Activated CD4-positive, alpha-beta T cell treated with anti-CD3 and anti-CD28 coated beads, Interleukin-2, Interleukin-6, amounts not matched to agents 100 ng/mL and 50 ng/mL, durations not matched to agents 16 hours and 8 hours (primary cell): ENCODE measurements around the gene CACNA1S.

Experiments used
- DNase-seq: peaks from one replicate; pipeline ENCODE4 v3.0.0-alpha.2; 2020

CACNA1S gene

DNA sequence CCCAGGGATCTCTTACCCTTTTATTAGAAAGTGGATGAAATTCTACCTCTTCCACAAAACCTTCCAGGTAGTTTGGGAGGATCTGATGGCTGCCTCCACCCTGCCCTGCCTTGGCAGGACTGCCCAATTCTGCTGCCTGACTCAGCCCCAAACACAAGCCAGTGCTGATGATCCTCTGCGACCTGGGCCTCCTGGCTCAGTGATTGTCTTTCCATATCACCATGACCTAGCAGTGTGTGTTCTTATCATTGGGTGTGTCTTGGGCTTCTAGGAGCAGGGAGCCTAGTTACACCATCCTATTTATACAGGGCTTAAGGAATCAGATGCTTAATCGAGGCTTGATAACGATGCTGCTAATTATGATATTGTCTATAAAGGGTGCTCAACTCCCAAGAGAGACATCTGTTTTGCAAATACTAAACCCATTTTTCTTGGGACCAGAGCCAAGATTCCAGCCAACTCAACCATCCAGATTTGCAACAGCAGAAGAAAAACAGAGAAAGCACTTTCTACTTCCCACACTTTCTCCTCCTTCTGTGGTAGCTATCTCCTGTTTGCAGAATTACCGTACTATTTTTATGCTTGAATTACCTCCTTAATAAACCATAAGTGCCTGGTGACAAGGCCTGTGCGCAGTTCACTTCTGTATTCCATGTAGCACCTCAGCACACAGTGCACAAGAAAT, 52.2 kb downstream of the CACNA1S start:
- DNase-seq: no peak

- no peak for DNase-seq
These were observed 52.8 kb downstream of the CACNA1S start for GRCh38 chr1:201059401-201059800.

GRCh38 chr1:201054091-201054543, 58.1 kb downstream of the CACNA1S start:
- DNase-seq: no peak

DNA sequence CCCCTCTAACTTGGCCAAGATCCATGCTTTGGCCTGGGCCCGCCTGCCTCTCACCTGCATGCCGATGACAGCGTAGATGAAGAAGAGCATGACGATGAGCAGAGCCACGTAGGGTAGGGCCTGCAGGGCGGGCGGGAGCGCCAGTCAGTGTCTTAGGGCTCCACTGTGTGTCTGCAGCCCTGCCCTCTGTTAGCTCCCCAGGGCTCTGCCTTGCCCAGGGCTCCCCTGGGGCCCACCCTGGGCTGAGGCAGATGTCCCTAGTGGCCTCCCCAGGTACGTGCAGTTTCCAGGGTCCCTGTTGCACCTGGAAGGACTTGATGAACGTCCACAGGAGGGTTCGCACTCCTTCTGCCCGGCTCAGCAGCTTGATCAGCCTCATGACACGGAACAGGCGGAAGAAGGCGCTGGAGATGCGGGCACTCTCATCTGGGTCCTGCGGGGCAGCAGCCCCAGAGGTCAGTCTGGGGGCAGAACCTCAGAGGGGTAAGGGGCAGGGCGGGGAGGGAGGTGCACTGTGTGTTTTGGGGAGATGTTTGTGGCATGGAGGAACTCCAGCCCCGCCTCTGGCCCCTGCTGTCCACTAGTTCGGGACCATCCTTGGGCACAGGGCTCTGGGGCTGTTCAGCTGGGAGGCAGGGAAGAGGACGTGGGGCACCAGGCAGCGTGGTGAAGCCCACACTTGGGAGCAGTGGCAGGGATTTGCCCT, 58.9 kb downstream of the CACNA1S start:
- no peak for DNase-seq

DNA sequence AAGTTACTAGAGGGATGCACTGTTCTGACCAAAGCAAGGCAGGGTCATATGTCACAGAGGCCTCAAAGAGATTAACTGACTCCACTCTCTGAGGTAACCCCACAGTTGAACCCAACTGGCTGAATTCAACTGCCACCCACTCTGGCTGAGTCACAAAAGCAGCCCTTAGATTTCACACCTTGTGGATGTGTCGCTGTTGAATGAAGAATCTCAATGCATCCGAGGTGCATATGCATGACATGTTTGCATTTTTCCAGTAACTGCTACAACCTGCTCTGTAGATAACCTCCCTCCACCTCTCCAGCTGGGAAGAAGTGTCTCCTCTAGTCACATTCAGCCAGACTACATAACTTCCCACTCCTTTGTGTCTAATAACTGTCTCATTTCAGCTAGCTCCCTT, 60.8 kb downstream of the CACNA1S start:
- peak; percentile 28 for DNase-seq

- DNase-seq: no peak
These were observed 61.5 kb downstream of the CACNA1S start for GRCh38 chr1:201050515-201051277.

GRCh38 chr1:201049248-201049831, 62.9 kb downstream of the CACNA1S start:
- no peak for DNase-seq

- DNase-seq: no peak
These were observed 63.7 kb downstream of the CACNA1S start for GRCh38 chr1:201048521-201048920.

- DNase-seq: no peak
These were observed 68.1 kb downstream of the CACNA1S start for GRCh38 chr1:201044119-201044518.

- DNase-seq: peak; percentile 79
These were observed 69.3 kb downstream of the CACNA1S start for GRCh38 chr1:201042779-201043461.

- DNase-seq: no peak
These were observed 71.2 kb downstream of the CACNA1S start for GRCh38 chr1:201041011-201041410.

GRCh38 chr1:201039876-201040275, 72.3 kb downstream of the CACNA1S start:
- no peak for DNase-seq

GRCh38 chr1:201039418-201039817, 72.8 kb downstream of the CACNA1S start:
- DNase-seq: no peak

DNA sequence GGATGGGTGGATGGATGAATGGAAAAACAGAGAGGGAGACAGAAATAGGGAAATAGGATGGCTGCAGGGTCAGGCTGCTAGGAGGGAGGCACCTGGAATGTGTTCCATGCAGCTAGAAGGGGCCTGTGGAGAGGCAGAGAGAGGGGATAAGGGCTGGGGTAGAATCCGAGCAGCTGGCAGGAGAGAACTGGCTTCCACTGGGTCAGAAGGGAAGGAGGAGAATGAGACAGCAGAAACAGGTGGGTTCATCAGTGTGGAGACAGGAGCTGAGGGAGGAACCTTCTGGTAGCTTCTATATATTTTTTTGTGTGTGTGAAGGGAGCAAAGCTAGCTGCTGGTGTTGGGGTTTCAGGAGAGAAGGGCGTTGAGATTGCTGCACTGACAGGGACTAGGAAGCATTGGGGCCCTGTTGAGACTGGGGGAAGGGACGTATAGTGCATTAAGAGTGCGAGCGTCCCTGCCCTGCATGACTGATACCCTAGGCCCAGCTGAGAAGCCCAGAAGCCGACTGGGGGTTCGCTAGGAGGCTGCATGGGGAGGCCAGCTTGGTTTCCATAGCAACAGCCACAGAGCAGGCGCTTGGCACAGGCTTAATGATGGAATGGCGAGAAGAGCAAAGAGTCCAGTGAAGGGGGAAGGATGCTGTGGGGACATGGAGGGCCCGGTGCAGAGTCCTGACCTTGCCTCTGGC, 73.9 kb downstream of the CACNA1S start:
- DNase-seq: no peak

DNA sequence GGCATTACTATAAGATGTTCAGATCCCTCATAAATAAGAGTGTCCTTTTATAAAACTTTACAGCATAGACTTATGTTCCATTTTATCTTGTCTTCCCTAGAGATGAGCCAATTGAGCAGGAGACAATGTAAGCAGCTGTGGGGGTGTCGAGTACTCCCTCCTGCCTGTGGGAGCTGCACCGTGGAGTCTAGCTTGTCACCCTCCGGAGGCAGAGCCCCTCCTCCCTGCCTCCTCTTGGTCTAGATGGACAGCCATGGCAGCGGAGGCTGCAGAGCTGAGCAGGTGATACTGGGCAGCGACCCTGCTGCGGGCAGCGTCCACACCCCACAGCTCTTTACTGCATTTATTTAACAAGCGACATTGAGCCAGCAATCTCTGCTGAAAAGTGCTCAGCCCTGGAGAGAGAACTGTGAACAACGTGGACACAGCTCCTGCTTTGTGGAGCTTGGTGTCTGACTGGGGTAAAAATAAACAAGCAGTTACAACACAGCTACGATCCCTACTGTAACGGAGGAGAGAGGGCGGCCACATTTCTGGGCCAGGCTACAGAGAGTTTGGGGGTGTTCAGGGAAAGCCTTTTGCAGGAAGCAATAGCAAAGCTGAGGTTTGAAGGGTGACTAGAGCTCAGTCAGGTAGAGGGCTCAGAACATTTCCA, 75.9 kb downstream of the CACNA1S start:
- no peak for DNase-seq

DNA sequence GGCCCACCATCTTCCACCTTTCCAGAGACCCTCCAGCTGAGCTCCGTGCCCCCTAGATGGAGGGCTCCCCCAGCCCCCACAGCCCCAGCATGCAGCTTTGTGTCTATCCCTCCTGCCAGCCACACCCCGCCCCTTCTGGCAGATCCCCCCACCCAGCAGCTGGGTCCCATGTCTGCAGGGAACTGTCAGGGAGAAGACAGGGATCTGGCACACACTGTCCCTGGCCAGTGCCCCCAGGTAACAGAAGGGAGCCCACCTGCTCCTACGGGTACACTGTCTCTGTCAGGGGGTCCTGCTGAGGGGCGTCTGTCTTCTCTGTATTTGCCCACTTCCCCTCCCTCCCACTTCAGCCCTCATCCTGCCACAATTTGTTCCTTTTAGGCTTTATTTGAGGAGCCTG, 77.6 kb downstream of the CACNA1S start:
- no peak for DNase-seq

GRCh38 chr1:201032408-201032807, 79.8 kb downstream of the CACNA1S start:
- no peak for DNase-seq

GRCh38 chr1:201028461-201028889, 83.8 kb downstream of the CACNA1S start:
- no peak for DNase-seq

DNA sequence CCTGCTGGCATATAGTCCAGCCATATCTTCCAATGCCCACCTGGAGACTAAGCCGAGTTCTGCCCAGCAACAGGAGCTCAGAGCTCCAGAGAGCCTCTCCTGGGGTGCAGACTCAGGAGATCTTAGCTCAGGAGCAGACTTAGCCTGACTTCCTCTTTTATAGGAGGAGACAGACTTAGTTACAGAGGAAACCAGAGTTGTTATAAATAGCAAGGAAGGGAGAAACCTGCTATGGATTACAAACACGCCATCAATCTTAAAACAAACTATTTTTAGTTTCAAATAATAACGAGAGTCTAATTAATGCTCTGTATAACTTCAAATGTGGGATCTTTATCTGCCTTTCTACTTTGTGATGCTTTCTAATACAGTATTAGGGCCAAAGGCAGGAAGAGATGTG, 85.4 kb downstream of the CACNA1S start:
- no peak for DNase-seq

DNA sequence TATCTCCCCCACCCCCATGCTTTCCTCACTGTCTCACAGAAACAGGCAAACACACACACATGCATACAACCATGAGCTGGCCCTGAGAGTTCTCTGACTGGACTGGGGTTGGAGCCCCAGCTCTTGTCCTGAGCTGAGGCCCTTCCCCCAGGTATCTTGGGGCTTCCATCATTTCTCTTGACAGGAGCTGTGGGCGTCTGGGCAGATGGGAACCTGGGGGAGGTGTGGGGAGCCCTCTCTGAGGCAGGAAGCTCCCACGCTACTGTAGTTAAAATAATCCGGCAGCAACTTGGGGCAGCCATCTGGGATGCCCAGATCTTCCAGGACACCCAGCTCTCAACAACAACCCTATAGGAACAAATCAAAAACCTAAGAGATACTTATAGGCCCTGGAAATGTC, 86.0 kb downstream of the CACNA1S start:
- DNase-seq: no peak

DNA sequence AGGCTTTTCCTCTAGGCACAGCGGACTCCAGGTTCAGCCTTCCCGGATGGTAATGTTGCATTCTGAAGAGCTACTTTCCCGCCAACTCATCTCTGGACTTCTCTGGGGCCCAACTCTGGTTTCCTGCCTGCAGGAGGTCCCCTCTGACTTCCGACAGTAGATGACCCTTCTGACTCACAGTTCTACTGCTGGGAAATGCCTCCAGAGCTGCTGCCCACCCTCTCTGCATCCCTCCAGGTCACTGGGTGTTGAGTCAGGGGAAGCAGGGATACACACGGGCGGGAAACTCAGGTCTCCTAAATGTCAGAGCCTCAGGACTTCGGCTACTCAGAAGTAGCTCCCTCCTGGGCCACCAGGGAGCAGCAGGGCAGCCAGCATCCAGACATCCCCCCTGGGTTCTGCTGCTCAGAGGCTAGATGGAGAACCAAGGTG, 86.6 kb downstream of the CACNA1S start:
- peak; percentile 84 for DNase-seq

DNA sequence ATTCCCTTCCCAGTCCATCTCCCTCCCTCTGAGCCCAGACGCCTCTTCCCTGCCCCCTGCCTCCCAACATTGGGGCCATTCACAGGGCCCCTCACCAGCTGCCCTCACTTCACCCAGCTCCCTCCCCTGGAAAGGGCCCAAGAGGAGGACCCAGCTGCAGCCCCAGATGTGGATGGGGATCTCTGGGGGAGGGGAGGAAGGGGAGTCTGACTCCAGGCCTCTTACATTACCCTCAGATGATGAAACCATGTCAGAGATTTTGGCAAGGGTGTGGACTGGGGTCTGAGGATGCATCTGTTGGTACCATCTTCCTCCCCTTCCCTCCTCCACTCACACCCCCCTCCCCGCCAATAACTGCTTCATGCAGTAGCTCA, 87.6 kb downstream of the CACNA1S start:
- no peak for DNase-seq
